ENCODE results near the gene FHOD1. TPM values are rescaled to one million over a fixed set of nuclear protein-coding genes. Genes with fewer than 3 reads are reported as not detected.

Gene FHOD1
- total RNA-seq, 4 donors from 2014 or later: 17.9 to 26.4 (median 24.3) TPM

- DNase-seq: peak; percentile 81 to 86
- intact Hi-C loops (cut with DNase I): no loop called here
Measured at GRCh38 chr16:67246081-67246755, 1.1 kb downstream of the FHOD1 start.

GRCh38 chr16:67245674-67246080 is 1.6 kb downstream of the FHOD1 start:
- TF ChIP-seq POLR2A (IDR thresholded peaks at IDR 0.05): no peak
- TF ChIP-seq CTCF (IDR thresholded peaks at IDR 0.05): no peak
- intact Hi-C loops (cut with DNase I): no loop called here
- Histone ChIP-seq H3K4me1 (peaks cover 47 to 70% of the 10 kb centered on the region in 2 donors), H3K36me3 (no peaks in the 10 kb centered on the region), H3K9me3 (no peaks in the 10 kb centered on the region), H3K4me3 (replicated peaks in 1 of 3) (peak overlapping the region; percentile 29 to 81 (median 33)), H3K27me3 (no peaks in the 10 kb centered on the region), H3K27ac (peak overlapping the region; percentile 80 to 94 (median 91))
- WGBS, 2 donors: 13 to 15% methylated on average over 6 of the region's 8 CpGs
- no peak for DNase-seq

More at GRCh38 chr16:67246081-67246755, 1.1 kb downstream of the FHOD1 start:
- TF ChIP-seq CTCF (IDR thresholded peaks at IDR 0.05) (peak in 3 of 6 experiments; percentile 18 to 45 (median 27)), POLR2A (IDR thresholded peaks at IDR 0.05) (peak in 1 of 2 donors; percentile 32)
- peak overlapping the region; percentile 29 to 81 (median 33) for H3K4me3 ChIP-seq (replicated peaks in 1 of 3)
- 0 to 1% methylated on average over 10 to 18 of the region's 48 CpGs for WGBS, 2 donors
- peak overlapping the region; percentile 80 to 94 (median 91) for H3K27ac ChIP-seq
- H3K4me1 ChIP-seq: peaks cover 42 to 64% of the 10 kb centered on the region in 2 donors
- no peaks in the 10 kb centered on the region for H3K27me3 ChIP-seq
- H3K9me3 ChIP-seq: no peaks in the 10 kb centered on the region
- H3K36me3 ChIP-seq: no peaks in the 10 kb centered on the region

- TF ChIP-seq CTCF (IDR thresholded peaks at IDR 0.05) (no peak), POLR2A (IDR thresholded peaks at IDR 0.05) (no peak)
Measured at GRCh38 chr16:67245186-67245585, 2.1 kb downstream of the FHOD1 start.

DNA sequence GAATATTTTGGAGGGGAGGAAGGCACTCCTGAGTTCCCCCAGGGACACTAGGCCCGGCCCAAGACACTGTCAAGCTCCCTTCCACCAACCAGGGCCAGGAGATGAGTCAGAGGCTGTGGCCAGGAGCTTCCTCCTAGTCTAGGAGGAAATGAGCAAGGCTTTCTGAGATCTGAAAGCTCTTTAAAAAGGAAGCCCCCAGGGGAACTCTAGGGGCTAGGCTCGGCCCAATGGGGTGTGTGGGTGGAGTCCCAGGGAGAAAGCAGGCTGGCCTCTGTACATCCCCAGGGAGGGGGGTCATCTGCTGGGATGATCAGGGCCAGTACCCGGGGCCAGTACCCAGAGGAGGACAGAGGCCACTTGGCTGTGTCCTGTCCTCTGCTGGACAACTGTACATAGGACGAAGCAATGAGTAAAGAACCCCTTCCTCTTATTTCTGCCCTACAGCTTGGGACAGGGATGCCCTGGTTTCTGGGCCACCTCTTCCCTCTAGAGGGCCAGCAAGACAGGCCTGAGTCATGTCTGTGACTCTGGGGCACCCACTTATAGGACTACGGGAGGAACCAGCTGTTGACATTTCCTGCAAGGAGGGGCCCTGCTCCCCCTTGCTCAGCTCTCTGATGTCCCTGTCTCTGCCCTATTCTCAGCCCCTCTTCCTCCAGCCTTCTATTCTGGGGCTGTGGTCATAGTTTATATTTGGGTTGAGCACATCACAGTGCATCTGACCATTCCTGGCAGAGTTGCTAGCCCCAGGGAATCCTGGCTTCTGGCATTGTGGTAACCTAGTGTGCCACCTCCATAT is 2.7 kb downstream of the FHOD1 start:
- H3K4me3 ChIP-seq (replicated peaks in 1 of 3): no peak overlapping the region
- no peaks in the 10 kb centered on the region for H3K36me3 ChIP-seq
- H3K9me3 ChIP-seq: no peaks in the 10 kb centered on the region
- peaks cover 57 to 80% of the 10 kb centered on the region in 2 donors for H3K4me1 ChIP-seq
- 41 to 47% methylated on average over 3 to 4 of the region's 5 CpGs for WGBS, 2 donors
- DNase-seq: peak; percentile 26 to 28
- no peaks in the 10 kb centered on the region for H3K27me3 ChIP-seq
- intact Hi-C loops (cut with DNase I): no loop called here
- H3K27ac ChIP-seq: peak overlapping the region; percentile 77 to 91 (median 80)
- TF ChIP-seq POLR2A (IDR thresholded peaks at IDR 0.05) (no peak), CTCF (IDR thresholded peaks at IDR 0.05) (no peak)

More at GRCh38 chr16:67245186-67245585, 2.1 kb downstream of the FHOD1 start:
- Histone ChIP-seq H3K27ac (peak overlapping the region in 2 of 3 donors; percentile 80 to 91), H3K9me3 (no peaks in the 10 kb centered on the region), H3K27me3 (no peaks in the 10 kb centered on the region), H3K4me3 (replicated peaks in 1 of 3) (no peak overlapping the region), H3K4me1 (peaks cover 52 to 74% of the 10 kb centered on the region in 2 donors), H3K36me3 (no peaks in the 10 kb centered on the region)
- 71 to 74% methylated on average over 4 of the region's 4 CpGs for WGBS, 2 donors
- DNase-seq: no peak
- intact Hi-C loops (cut with DNase I): no loop called here
